H9 (cell line): ENCODE measurements around the gene PACS1. TPM values are rescaled to one million over a fixed set of nuclear protein-coding genes. Genes with fewer than 3 reads are reported as not detected.

Source experiments
- DNase-seq: peaks from one replicate; pipeline ENCODE4 v3.0.0-alpha.2; 2017
- H2AFZ ChIP-seq: one replicate; pipeline ENCODE4 v1.6.1; 2013; ENCODE audit warnings: mild to moderate bottlenecking, low read length, control low read depth, moderate library complexity
- H2AK5ac ChIP-seq: 2 replicates; pipeline ENCODE4 v1.6.1; 2013; ENCODE audit warnings: low read length, control low read depth, mixed read lengths; ENCODE audit not compliant: insufficient read length
- H2BK120ac ChIP-seq: one replicate; pipeline ENCODE4 v1.6.1; 2013; ENCODE audit warnings: low read depth, mild to moderate bottlenecking, low read length, control low read depth, inconsistent platforms; ENCODE audit not compliant: poor library complexity, severe bottlenecking
- H2BK12ac ChIP-seq: 2 replicates; pipeline ENCODE4 v1.6.1; 2013; ENCODE audit warnings: low read length, control low read depth, mixed read lengths, low read depth; ENCODE audit not compliant: insufficient read length
- H2BK15ac ChIP-seq: 2 replicates; pipeline ENCODE4 v1.6.1; 2013; ENCODE audit warnings: low read depth, low read length, control low read depth
- H2BK20ac ChIP-seq: one replicate; pipeline ENCODE4 v1.6.1; 2013; ENCODE audit warnings: low read depth, mild to moderate bottlenecking, low read length, control low read depth, inconsistent platforms; ENCODE audit not compliant: poor library complexity, severe bottlenecking
- H2BK5ac ChIP-seq: 2 replicates; pipeline ENCODE4 v1.6.1; 2013; ENCODE audit warnings: low read length, control low read depth, mixed read lengths; ENCODE audit not compliant: insufficient read length
- H3K14ac ChIP-seq: 2 replicates; pipeline ENCODE4 v1.6.1; 2013; ENCODE audit warnings: low read length, control low read depth; ENCODE audit not compliant: insufficient read depth
- H3K18ac ChIP-seq: 2 replicates; pipeline ENCODE4 v1.6.1; 2013; ENCODE audit warnings: low read depth, mild to moderate bottlenecking, mixed read lengths, low read length, control low read depth; ENCODE audit not compliant: insufficient read length
- H3K23ac ChIP-seq: 2 replicates; pipeline ENCODE4 v1.6.1; 2013; ENCODE audit warnings: low read length, control low read depth, mixed read lengths, low read depth; ENCODE audit not compliant: insufficient read length
- H3K23me2 ChIP-seq: 2 replicates; pipeline ENCODE4 v1.6.1; 2013; ENCODE audit warnings: low read depth, mild to moderate bottlenecking, mixed read lengths, low read length, control low read depth; ENCODE audit not compliant: insufficient read length, poor library complexity, severe bottlenecking
- H3K27ac ChIP-seq: 2 replicates; pipeline ENCODE4 v1.5.1; 2013; ENCODE audit warnings: low read length, control low read depth, mixed read lengths, low read depth; ENCODE audit not compliant: insufficient read length
- H3K27me3 ChIP-seq: 2 replicates; pipeline ENCODE4 v1.6.1; 2013; ENCODE audit warnings: low read length, control low read depth, inconsistent platforms; ENCODE audit not compliant: insufficient read depth
- H3K4ac ChIP-seq: 2 replicates; pipeline ENCODE4 v1.6.1; 2013; ENCODE audit warnings: low read depth, mild to moderate bottlenecking, control low read depth, inconsistent platforms, low read length, moderate library complexity
- H3K4me1 ChIP-seq: 2 replicates; pipeline ENCODE4 v1.6.1; 2013; ENCODE audit warnings: low read length, control low read depth, inconsistent platforms; ENCODE audit not compliant: insufficient read depth
- H3K4me2 ChIP-seq: 2 replicates; pipeline ENCODE4 v1.6.1; 2013; ENCODE audit warnings: low read length, control low read depth, mixed read lengths; ENCODE audit not compliant: insufficient read length, insufficient read depth
- H3K56ac ChIP-seq: 2 replicates; pipeline ENCODE4 v1.6.1; 2013; ENCODE audit warnings: low read depth, mild to moderate bottlenecking, mixed read lengths, low read length, control low read depth; ENCODE audit not compliant: insufficient read length
- H3K79me1 ChIP-seq: 2 replicates; pipeline ENCODE4 v1.6.1; 2013; ENCODE audit warnings: low read depth, mild to moderate bottlenecking, moderate library complexity, low read length, control low read depth, inconsistent platforms; ENCODE audit not compliant: insufficient read depth, poor library complexity, severe bottlenecking
- H3K79me2 ChIP-seq: 2 replicates; pipeline ENCODE4 v1.6.1; 2013; ENCODE audit warnings: low read length, control low read depth, inconsistent platforms; ENCODE audit not compliant: insufficient read depth
- H3K9ac ChIP-seq: 2 replicates; pipeline ENCODE4 v1.6.1; 2013; ENCODE audit warnings: low read length, control low read depth, mixed read lengths; ENCODE audit not compliant: insufficient read length; ENCODE audit errors: extremely low read depth
- H3K9me3 ChIP-seq: one replicate; pipeline ENCODE4 v1.6.1; 2013; ENCODE audit warnings: low read depth, low read length, inconsistent platforms; ENCODE audit not compliant: control insufficient read depth
- H3T11ph ChIP-seq: one replicate; pipeline ENCODE4 v1.6.1; 2013; ENCODE audit warnings: mild to moderate bottlenecking, low read length, control low read depth, inconsistent platforms
- H4K20me1 ChIP-seq: one replicate; pipeline ENCODE4 v1.6.1; 2013; ENCODE audit not compliant: control insufficient read depth, insufficient read length, insufficient read depth
- H4K5ac ChIP-seq: 2 replicates; pipeline ENCODE4 v1.6.1; 2013; ENCODE audit warnings: low read depth, mild to moderate bottlenecking, mixed read lengths, low read length, control low read depth; ENCODE audit not compliant: insufficient read length
- H4K8ac ChIP-seq: replicated peaks from 2 replicates; pipeline ENCODE4 v1.6.1; 2013; ENCODE audit warnings: low read length, control low read depth, mixed read lengths, low read depth; ENCODE audit not compliant: insufficient read length
- H4K91ac ChIP-seq: 2 replicates; pipeline ENCODE4 v1.6.1; 2013; ENCODE audit warnings: low read depth, mild to moderate bottlenecking, moderate library complexity, mixed read lengths, low read length, control low read depth; ENCODE audit not compliant: insufficient read length
- H3K27ac Mint-ChIP-seq, 3 experiments: 2 replicates in 2 of 3; 3 replicates in 1 of 3; pipeline ENCODE4 v1.8.0; 2020 to 2021; ENCODE audit warnings: mixed read lengths in 3 of 3, mild to moderate bottlenecking in 1 of 3, moderate library complexity in 1 of 3
- H3K27me3 Mint-ChIP-seq: 2 replicates; pipeline ENCODE4 v1.8.0; 2021; ENCODE audit warnings: low read depth, mild to moderate bottlenecking, moderate library complexity, mixed read lengths
- H3K36me3 Mint-ChIP-seq, 3 experiments: 2 replicates in 2 of 3; 3 replicates in 1 of 3; pipeline ENCODE4 v1.8.0; 2020 to 2021; ENCODE audit warnings: low read depth in 3 of 3, mixed read lengths in 3 of 3; ENCODE audit not compliant: insufficient read depth in 1 of 3
- H3K4me1 Mint-ChIP-seq, 2 experiments: 2 replicates each; pipeline ENCODE4 v1.8.0; 2020; ENCODE audit warnings: mixed read lengths in 2 of 2
- H3K4me3 Mint-ChIP-seq, 2 experiments: 2 replicates in 1 of 2; 3 replicates in 1 of 2; pipeline ENCODE4 v1.8.0; 2020 to 2021; ENCODE audit warnings: mild to moderate bottlenecking in 2 of 2, mixed read lengths in 2 of 2, moderate library complexity in 1 of 2
- H3K9me3 Mint-ChIP-seq, 2 experiments: 2 replicates in 1 of 2; 3 replicates in 1 of 2; pipeline ENCODE4 v1.8.0; 2020; ENCODE audit warnings: mild to moderate bottlenecking in 2 of 2, mixed read lengths in 2 of 2, moderate library complexity in 1 of 2
- CTCF ChIP-seq: fragments of 200-600 bp; sonication (generic); conservative IDR thresholded peaks from 3 replicates; pipeline ENCODE4 v1.8.0; 2021; ENCODE audit warnings: antibody characterized with exemption, mild to moderate bottlenecking
- WGBS: extraction: QIAGEN DNeasy Blood & Tissue Kit; methylation state at CpG from one replicate; pipeline ENCODE4 v1.1.7; 2013; ENCODE audit warnings: missing lambda C conversion rate, low lambda C conversion rate, mixed read lengths; ENCODE audit not compliant: insufficient read length; ENCODE audit errors: extremely low coverage; 5-methylcytosine and 5-hydroxymethylcytosine counted together
- total RNA-seq: library from RNA; stranded (reverse); gene quantifications from 2 replicates; pipeline ENCODE4 v1.2.1, GENCODE V29; 2021

PACS1 gene
- total RNA-seq, 1 experiment from 2014 or later: 35.5 TPM

- Histone ChIP-seq H3K4me2 (peak overlapping the region; percentile 44), H2BK120ac (no peak overlapping the region), H2BK5ac (no peak overlapping the region), H4K5ac (no peak overlapping the region), H3K23me2 (peaks cover 15% of the 10 kb centered on the region), H4K91ac (no peak overlapping the region), H2AK5ac (no peak overlapping the region), H2AFZ (no peak overlapping the region), H2BK12ac (no peak overlapping the region), H3K27me3 (no peaks in the 10 kb centered on the region), H3K27ac (no peak overlapping the region), H3K14ac (no peak overlapping the region; the same call in 1 of the 2 replicates), H2BK20ac (no peak overlapping the region), H2BK15ac (no peak overlapping the region), H3K79me1 (peaks cover 9% of the 10 kb centered on the region), H3K4ac (no peak overlapping the region), H4K20me1 (peaks cover 3% of the 10 kb centered on the region), H3K79me2 (peaks cover 12% of the 10 kb centered on the region; the same call in 1 of the 2 replicates), H3K4me1 (peaks cover 6% of the 10 kb centered on the region; the same call in 1 of the 2 replicates), H4K8ac (no peak overlapping the region), H3K9me3 (no peaks in the 10 kb centered on the region), H3K9ac (peak overlapping the region; percentile 40), H3T11ph (no peak overlapping the region), H3K56ac (no peak overlapping the region), H3K23ac (no peak overlapping the region), H3K18ac (no peak overlapping the region)
- DNase-seq: no peak
- no peak; the same call in 2 of the 3 replicates for TF ChIP-seq CTCF
- no peaks in the 10 kb centered on the region; the same call in 1 of the 2 replicates for H3K27me3 Mint-ChIP-seq
- peak overlapping the region; percentile 95 to 99 for H3K4me3 Mint-ChIP-seq
- peak overlapping the region; percentile 42 to 97 (median 93) for H3K27ac Mint-ChIP-seq
- no CpG with 5 or more reads among the region's 5 CpGs for WGBS
- peaks cover 19 to 29% (median 29%) of the 10 kb centered on the region in 3 experiments for H3K36me3 Mint-ChIP-seq
- no peaks in the 10 kb centered on the region for H3K9me3 Mint-ChIP-seq
- H3K4me1 Mint-ChIP-seq: peaks cover 28 to 41% of the 10 kb centered on the region in 2 experiments
Observed at GRCh38 chr11:66050581-66051231, 19.4 kb upstream of the PACS1 start.
